ENCODE measurements around the gene VPS50.

GRCh38 chr7:93399642-93400041 lies 167.5 kb downstream of the VPS50 start:
- no peak for TF ChIP-seq CTCF (IDR thresholded peaks at IDR 0.05; ENCODE audit: low read depth, low read length, missing input control)
- TF ChIP-seq MAX (IDR thresholded peaks at IDR 0.05): no peak
- no peak for TF ChIP-seq NR2F2 (IDR thresholded peaks at IDR 0.05)
- TF ChIP-seq GABPA (IDR thresholded peaks at IDR 0.05 in 1 of 2, conservative IDR thresholded peaks at IDR 0.05 in 1 of 2): no peak

Data from liver (tissue), 3 donors.